GM03348 (cell line): ENCODE data around the gene EML1.

ENCODE experiments used
- DNase-seq: peaks from one replicate; pipeline ENCODE4 v3.0.0; 2012; ENCODE audit warnings: low spot score

The EML1 gene

DNA sequence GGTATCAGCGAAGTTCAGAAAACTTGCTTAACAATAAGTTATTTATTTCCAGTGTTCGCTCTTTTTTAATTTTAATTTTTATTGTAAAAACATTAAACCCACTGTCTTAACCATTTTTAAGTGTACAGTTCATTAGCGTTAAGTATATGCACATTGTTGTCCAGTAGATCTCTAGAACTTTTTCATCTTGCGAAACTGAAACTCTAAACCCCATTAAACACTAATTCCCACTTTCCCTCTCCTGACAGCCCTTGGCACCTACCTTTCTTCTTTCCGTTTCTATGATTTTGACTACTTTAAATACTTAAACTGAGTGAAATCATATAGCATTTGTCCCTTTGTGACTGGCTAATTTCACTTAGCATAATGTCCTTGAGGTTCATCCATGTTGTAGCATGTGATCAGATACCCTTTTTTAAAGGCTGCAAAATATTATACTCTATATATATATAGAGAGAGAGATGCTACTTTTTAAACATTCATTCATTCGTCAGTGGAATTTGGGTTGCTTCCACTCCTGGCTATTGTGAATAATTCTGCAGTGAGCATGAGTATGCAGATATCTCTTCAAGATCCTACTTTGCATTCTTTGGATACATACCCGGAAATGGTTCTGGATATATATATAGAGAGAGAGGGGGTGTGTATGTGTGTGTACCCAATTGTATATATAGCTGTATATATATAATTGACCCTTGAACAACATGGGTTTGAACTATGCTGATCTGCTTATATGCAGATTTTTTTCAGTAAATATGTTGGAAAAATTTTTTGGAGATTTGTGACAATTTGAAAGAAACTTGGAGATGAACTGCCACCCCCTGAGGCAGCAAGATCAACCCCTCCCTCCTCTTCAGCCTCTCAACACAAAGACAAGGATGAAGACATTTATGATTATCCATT, 197.3 kb downstream of the EML1 start:
- DNase-seq: no peak

DNA sequence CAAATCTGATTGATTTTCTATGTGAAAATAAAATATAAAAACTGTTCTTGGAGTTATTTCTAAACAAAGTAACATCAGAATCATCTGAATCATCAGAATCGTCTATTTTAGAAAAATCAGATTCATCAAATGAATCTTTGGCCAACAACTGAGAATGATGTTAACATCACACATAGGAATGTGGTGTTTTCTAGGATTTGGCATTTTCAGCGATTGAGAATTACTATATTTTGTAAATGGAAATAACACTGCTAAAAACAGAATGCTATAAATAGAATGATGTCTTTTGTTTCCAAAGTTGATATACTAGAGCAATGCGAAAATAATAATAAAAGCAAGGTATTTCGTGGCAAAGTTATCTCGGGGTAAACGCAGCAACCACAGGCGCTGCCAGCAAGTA, 198.1 kb downstream of the EML1 start:
- DNase-seq: no peak
